Muscle layer of colon (tissue), 2 donors: ENCODE measurements around the gene ARHGAP11A.

ENCODE experiments used
- H3K27ac ChIP-seq: one replicate; pipeline ENCODE4 v1.7.0; 2013; ENCODE audit warnings: low read depth, mild to moderate bottlenecking, low read length, moderate library complexity
- H3K27me3 ChIP-seq, 2 donors: one replicate each; pipeline ENCODE4 v1.7.0; 2013; ENCODE audit warnings: low read length in 2 of 2, mild to moderate bottlenecking in 2 of 2; ENCODE audit not compliant: insufficient read depth in 2 of 2, control insufficient read depth in 1 of 2
- H3K36me3 ChIP-seq: one replicate; pipeline ENCODE4 v1.7.0; 2013; ENCODE audit warnings: mild to moderate bottlenecking, low read length; ENCODE audit not compliant: insufficient read depth
- H3K4me1 ChIP-seq: one replicate; pipeline ENCODE4 v1.7.0; 2013; ENCODE audit warnings: mild to moderate bottlenecking, low read length; ENCODE audit not compliant: insufficient read depth
- H3K4me3 ChIP-seq, 2 donors: one replicate each; pipeline ENCODE4 v1.7.0; 2013; ENCODE audit warnings: low read length in 2 of 2, low read depth in 1 of 2, mild to moderate bottlenecking in 1 of 2, moderate library complexity in 1 of 2
- H3K9ac ChIP-seq: one replicate; pipeline ENCODE4 v1.7.0; 2013; ENCODE audit warnings: low read length
- H3K9me3 ChIP-seq: one replicate; pipeline ENCODE4 v1.7.0; 2013; ENCODE audit warnings: mild to moderate bottlenecking, low read length
- donor health status: abdominal sarcoma.
- donor health status: Adenocarcinoma of cecum.

Gene ARHGAP11A

DNA sequence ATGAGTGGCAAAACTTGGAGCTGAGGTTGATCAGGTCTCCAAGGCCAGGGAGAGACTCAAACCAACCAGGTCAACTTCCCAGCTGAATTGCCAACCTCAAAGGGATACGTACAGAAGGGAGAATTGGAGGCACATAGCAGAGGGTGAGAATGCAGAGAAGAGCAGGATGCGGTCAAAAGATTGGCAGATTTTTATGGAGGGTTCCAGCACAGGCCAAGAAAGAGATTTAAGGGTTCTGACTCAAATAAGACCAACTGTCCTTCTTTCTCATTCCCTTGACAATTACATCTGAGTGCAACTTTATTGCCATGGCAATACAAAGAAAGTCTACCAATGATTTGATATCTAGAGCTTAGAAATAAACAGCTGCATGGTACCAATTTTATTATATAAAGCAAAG is 59.4 kb downstream of the ARHGAP11A start:
- Histone ChIP-seq H3K27me3 (no peaks in the 10 kb centered on the region), H3K4me3 (no peak overlapping the region), H3K36me3 (no peaks in the 10 kb centered on the region), H3K27ac (no peak overlapping the region), H3K9ac (no peak overlapping the region), H3K9me3 (no peaks in the 10 kb centered on the region), H3K4me1 (no peaks in the 10 kb centered on the region)

DNA sequence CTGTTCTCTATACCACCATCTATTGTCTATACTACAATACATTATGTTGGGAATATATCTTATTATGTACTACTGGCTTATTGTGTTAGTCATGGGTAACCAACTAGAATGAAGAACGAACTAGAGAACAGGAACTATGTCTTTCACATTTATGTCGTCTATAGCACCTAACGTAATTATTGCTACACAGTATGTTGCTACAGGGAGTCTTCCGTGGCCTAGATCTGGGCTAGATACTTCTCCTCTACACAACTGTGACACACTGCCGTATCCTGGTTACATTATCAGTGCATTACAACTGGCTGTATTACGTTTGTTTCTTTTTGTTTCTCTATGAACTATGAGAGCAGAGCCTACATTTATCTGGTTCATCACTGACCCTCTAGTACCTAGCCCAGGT is 60.2 kb downstream of the ARHGAP11A start:
- Histone ChIP-seq H3K36me3 (no peaks in the 10 kb centered on the region), H3K9ac (no peak overlapping the region), H3K4me1 (no peaks in the 10 kb centered on the region), H3K9me3 (no peaks in the 10 kb centered on the region), H3K27ac (no peak overlapping the region), H3K4me3 (no peak overlapping the region), H3K27me3 (no peaks in the 10 kb centered on the region)

DNA sequence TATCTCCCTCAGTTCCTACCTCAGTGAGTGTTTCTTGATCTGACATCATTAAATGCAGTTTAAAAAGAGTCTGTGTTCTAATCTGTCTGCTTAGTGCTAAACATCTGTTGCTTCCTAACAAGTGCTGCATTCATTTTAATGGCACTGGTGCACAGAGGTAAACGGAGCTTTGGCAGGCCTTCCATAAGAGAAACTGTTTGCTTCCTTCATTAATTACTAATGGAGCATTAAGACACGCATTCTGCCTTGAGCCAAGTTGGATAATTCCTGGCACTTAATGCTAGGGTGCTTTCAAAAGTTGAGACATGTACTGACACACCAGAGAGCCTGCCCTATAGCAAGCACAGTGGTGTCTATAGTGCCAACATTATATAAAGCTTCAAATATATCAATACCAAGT is 60.9 kb downstream of the ARHGAP11A start:
- Histone ChIP-seq H3K27ac (no peak overlapping the region), H3K27me3 (no peaks in the 10 kb centered on the region), H3K9me3 (no peaks in the 10 kb centered on the region), H3K4me3 (no peak overlapping the region), H3K4me1 (no peaks in the 10 kb centered on the region), H3K36me3 (no peaks in the 10 kb centered on the region), H3K9ac (no peak overlapping the region)

DNA sequence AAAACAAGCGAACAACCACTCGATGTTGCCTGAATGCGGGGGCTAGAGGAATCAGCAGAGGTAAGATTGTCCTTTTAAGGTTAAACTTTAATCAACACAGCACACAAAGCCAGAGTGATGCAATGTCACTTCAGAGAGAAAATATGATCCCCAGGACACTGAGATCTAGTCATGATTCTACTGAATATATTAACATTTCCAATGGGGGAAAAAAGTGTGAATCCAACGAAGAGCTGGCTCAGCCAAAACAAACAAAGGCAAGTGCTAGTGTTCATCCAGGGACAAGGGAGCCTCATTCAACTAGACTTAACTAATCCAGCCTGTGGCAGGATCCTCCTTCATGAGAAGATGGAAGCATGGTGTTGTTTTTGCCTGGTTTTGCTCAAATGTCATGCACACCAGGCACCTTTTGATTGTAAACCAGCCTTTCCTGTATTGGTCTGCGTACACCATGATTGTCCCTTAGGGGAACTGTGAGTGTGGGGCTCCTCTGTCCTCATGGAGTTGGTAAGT is 62.0 kb downstream of the ARHGAP11A start:
- Histone ChIP-seq H3K9ac (no peak overlapping the region), H3K9me3 (no peaks in the 10 kb centered on the region)

DNA sequence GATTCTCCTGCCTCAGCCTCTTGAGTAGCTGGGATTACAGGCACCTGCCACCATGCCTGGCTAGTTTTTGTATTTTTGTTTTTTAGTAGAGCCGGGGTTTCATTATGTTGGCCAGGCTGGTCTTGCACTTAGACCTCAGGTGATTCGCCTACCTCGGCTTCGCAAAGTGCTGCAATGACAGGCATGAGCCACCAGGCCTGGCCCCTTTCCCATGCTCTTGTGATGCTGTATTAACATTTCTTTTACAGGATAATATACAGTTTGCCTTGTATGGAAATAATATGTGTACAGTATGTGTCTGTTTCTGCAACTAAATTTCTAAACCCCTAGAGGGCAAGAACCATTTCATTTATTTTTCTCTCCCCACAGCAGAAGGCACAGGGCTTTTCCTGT is 64.0 kb downstream of the ARHGAP11A start:
- no peaks in the 10 kb centered on the region for H3K4me1 ChIP-seq
- H3K27me3 ChIP-seq = no peaks in the 10 kb centered on the region
- H3K9ac ChIP-seq = no peak overlapping the region
- H3K27ac ChIP-seq = no peak overlapping the region
- no peaks in the 10 kb centered on the region for H3K36me3 ChIP-seq
- H3K4me3 ChIP-seq = no peak overlapping the region
- no peaks in the 10 kb centered on the region for H3K9me3 ChIP-seq

More for the DNA sequence above, 62.0 kb downstream of the ARHGAP11A start:
- Histone ChIP-seq H3K36me3 (no peaks in the 10 kb centered on the region), H3K4me3 (no peak overlapping the region), H3K4me1 (no peaks in the 10 kb centered on the region), H3K27ac (no peak overlapping the region), H3K27me3 (no peaks in the 10 kb centered on the region)

DNA sequence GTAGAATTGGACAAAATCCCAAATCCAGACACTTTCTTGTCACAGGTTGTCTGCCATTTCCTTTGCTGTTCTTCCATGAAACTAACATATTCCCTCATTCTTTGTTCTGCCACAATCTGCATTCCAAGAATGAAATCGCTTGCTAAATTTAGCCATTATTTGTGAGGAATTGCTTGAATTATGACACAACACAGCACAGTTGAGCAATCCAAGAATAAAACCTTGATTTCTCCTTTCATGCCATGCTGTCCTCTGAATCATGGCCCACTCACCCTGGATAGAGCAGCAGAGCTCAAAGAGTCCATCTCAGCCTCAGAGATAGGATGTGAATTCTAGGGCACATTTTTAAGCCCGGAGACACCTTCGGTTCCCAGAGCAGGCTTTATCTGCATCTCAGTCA is 67.3 kb downstream of the ARHGAP11A start:
- no peaks in the 10 kb centered on the region for H3K9me3 ChIP-seq

DNA sequence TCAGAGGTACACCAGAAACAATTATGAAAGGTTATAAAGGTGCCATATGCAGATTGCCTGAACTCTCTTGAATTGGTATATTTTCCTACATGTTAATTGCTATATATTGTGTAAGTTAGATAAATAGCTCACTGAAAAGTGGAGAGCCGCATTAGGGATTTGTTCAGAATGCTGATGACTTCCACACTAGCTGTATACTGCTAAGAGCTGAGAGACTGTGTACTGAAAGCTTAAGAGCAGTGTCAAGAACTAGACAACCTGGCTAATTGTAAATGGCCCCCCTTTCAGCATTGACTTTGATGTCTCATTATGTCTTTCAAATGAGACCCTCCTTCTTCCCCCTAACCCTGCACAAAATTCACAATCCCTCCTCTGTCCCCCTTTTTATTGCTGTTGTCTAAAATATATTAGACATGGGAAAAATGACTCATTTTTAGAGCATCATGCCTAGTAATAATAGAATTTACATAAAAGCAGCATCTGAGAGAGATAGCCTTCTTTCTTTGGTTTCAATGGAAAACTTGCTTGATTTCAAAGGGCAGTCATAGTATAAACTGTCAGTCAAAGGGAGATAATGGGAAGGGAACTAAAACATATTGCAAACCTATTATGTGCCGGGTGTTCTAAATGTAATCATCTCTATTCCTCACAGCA is 67.8 kb downstream of the ARHGAP11A start:
- no peak overlapping the region for H3K4me3 ChIP-seq
- no peaks in the 10 kb centered on the region for H3K36me3 ChIP-seq
- no peaks in the 10 kb centered on the region for H3K27me3 ChIP-seq
- no peak overlapping the region for H3K27ac ChIP-seq
- no peaks in the 10 kb centered on the region for H3K4me1 ChIP-seq
- H3K9me3 ChIP-seq = no peaks in the 10 kb centered on the region
- no peak overlapping the region for H3K9ac ChIP-seq

More for the DNA sequence above, 67.3 kb downstream of the ARHGAP11A start:
- H3K9ac ChIP-seq = no peak overlapping the region
- H3K4me1 ChIP-seq = no peaks in the 10 kb centered on the region
- no peak overlapping the region for H3K4me3 ChIP-seq
- H3K27me3 ChIP-seq = no peaks in the 10 kb centered on the region
- H3K27ac ChIP-seq = no peak overlapping the region
- H3K36me3 ChIP-seq = no peaks in the 10 kb centered on the region

DNA sequence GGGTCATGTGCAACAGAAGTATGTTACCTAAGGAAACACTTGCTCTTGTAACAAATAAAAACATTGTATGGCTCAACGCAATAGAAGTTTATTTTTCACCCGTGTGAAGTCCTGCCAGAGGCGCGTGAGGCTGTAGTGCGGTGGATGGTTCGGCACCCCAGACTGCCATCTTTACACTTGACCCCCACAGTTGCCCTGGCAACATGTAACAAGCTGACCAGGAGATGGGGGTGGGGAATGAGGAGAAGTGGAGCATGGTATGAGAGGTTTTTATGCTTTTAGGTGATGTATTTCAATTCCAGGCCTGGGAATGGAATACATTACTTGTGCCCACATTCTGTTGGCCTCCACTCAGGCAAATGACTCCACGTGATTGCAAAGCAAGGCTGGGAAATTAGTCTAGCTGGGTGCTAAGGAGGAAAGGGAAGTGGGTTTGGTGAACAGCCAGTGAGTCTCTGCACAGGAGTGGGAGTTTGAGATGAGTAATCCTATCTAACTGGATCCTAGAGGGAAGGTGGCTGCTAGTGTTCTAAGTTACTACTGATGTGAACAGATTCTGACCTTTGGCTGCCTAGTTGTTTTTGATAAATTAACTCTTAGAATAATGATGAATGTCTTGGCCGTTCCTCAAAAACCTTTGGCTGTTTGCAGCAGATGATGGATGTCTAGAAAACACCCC is 68.7 kb downstream of the ARHGAP11A start:
- no peak overlapping the region for H3K27ac ChIP-seq
- H3K36me3 ChIP-seq = no peaks in the 10 kb centered on the region

DNA sequence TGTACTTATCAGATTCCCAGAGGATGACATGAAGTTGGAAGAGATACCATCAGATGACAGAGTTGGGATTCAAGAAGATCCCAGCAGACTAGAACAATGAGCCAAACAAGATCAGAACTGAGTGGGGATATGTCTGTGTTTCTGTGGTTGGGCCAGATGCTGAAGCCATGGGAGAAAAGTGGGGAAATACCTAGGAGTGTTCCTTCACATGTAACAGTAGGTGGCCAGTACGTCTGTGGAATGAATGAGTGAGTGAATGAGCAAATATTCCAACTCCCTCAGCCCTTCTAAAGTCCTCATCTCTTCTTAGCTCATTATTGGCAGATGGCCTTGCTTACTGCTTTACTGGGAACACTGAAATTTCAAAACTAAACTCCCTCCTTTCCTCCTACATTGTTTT is 70.3 kb downstream of the ARHGAP11A start:
- Histone ChIP-seq H3K27ac (no peak overlapping the region), H3K36me3 (no peaks in the 10 kb centered on the region), H3K4me1 (no peaks in the 10 kb centered on the region), H3K9me3 (no peaks in the 10 kb centered on the region), H3K27me3 (no peaks in the 10 kb centered on the region), H3K9ac (no peak overlapping the region), H3K4me3 (no peak overlapping the region)

More for the DNA sequence above, 68.7 kb downstream of the ARHGAP11A start:
- no peak overlapping the region for H3K4me3 ChIP-seq
- no peaks in the 10 kb centered on the region for H3K4me1 ChIP-seq
- no peaks in the 10 kb centered on the region for H3K9me3 ChIP-seq
- H3K27me3 ChIP-seq = no peaks in the 10 kb centered on the region
- H3K9ac ChIP-seq = no peak overlapping the region

DNA sequence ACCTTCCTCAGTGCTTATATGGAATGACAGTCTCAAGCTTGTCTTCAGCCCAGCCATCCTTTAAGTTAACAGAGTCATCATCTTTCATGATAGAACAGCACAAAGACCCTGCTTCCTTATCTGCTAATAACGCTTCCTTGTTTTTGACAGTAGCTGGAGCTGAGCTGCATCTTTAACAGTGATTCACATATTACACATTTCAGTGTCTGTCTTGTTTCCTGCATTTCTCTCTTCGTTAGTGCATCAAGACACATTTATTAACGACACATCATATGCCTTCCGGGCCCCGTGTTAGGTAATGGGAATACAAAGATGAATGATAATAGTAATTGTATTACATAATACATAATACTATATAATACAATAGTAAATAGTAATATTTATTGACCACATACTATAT is 72.3 kb downstream of the ARHGAP11A start:
- no peaks in the 10 kb centered on the region for H3K4me1 ChIP-seq
- no peaks in the 10 kb centered on the region for H3K27me3 ChIP-seq
- no peak overlapping the region for H3K4me3 ChIP-seq
- no peaks in the 10 kb centered on the region for H3K36me3 ChIP-seq
- no peaks in the 10 kb centered on the region for H3K9me3 ChIP-seq
- no peak overlapping the region for H3K27ac ChIP-seq
- H3K9ac ChIP-seq = no peak overlapping the region

DNA sequence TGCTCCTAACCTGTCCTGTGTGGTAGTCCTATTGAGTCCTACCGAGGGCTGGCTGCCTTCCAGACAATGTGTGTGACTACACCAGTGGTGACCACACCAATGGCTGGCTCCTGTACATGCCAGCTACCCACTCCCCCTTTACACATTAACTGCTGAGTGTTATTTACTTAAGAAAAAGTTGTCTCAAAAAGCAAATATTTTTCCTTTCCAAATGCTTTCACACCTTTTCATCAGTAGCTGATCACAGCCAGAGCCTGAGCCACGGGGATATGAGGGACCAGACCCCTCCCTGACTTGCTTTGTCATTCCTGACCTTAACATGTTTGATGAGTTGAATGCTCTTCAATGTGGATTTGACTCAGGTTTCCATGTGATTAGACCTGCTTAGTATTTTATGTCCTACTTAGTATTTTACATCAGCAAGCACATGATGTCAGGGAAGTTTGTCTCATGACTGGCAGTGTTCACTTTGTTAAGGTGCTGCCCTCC is 72.9 kb downstream of the ARHGAP11A start:
- Histone ChIP-seq H3K9ac (no peak overlapping the region), H3K36me3 (no peaks in the 10 kb centered on the region), H3K27me3 (no peaks in the 10 kb centered on the region), H3K4me3 (no peak overlapping the region), H3K4me1 (no peaks in the 10 kb centered on the region), H3K9me3 (no peaks in the 10 kb centered on the region), H3K27ac (no peak overlapping the region)
